Osteoblast (primary cell): ENCODE results near the gene NBEAL1. TPM values are rescaled to one million over a fixed set of nuclear protein-coding genes. Genes with fewer than 3 reads are reported as not detected.
A peak's percentile ranks its signal among the peaks of the same experiment; 100 is the strongest.
"Not testable (repeated sequence)": the region's sequence is repeated elsewhere in the genome, so short reads cannot be mapped to it uniquely, and the experiment has no call there.

Experiments used
- DNase-seq: peaks from one replicate; pipeline ENCODE4 v3.0.0; 2011; ENCODE audit warnings: low spot score, mixed read lengths; ENCODE audit not compliant: insufficient read length; ENCODE audit errors: missing footprints
- H2AFZ ChIP-seq: 2 replicates; pipeline ENCODE4 v1.6.0; 2011; ENCODE audit warnings: mild to moderate bottlenecking, low read length
- H3K27ac ChIP-seq: 2 replicates; pipeline ENCODE4 v1.5.1; 2011; ENCODE audit warnings: mild to moderate bottlenecking, low read depth, low read length, moderate library complexity
- H3K27me3 ChIP-seq: 2 replicates; pipeline ENCODE4 v1.6.0; 2012; ENCODE audit warnings: mild to moderate bottlenecking, control low read depth, inconsistent platforms, low read length, moderate library complexity; ENCODE audit not compliant: insufficient read depth
- H3K36me3 ChIP-seq: 2 replicates; pipeline ENCODE4 v1.5.1; 2011; ENCODE audit warnings: mild to moderate bottlenecking, low read length, control low read depth, moderate library complexity; ENCODE audit not compliant: insufficient read depth
- H3K4me1 ChIP-seq: 2 replicates; pipeline ENCODE4 v1.5.1; 2011; ENCODE audit warnings: mild to moderate bottlenecking, low read length, control low read depth, moderate library complexity; ENCODE audit not compliant: insufficient read depth
- H3K4me2 ChIP-seq: 2 replicates; pipeline ENCODE4 v1.6.0; 2011; ENCODE audit warnings: mild to moderate bottlenecking, low read length; ENCODE audit not compliant: insufficient read depth
- H3K4me3 ChIP-seq: fragments of 200-600 bp; sonication (generic); 3 replicates; pipeline ENCODE4 v1.5.1; 2012; ENCODE audit warnings: mild to moderate bottlenecking, low read length, inconsistent platforms; ENCODE audit not compliant: insufficient read depth
- H3K79me2 ChIP-seq: 2 replicates; pipeline ENCODE4 v1.6.0; 2012; ENCODE audit warnings: mild to moderate bottlenecking, low read length, control low read depth, inconsistent platforms; ENCODE audit not compliant: insufficient read depth
- H3K9me3 ChIP-seq: 2 replicates; pipeline ENCODE4 v1.5.1; 2011; ENCODE audit warnings: low read depth, low read length, control low read depth
- H4K20me1 ChIP-seq: 2 replicates; pipeline ENCODE4 v1.6.0; 2012; ENCODE audit warnings: mild to moderate bottlenecking, low read length, control low read depth; ENCODE audit not compliant: insufficient read depth
- total RNA-seq: library from RNA; depleted of rRNA; stranded (reverse); fragments of >200 nt; gene quantifications from 2 replicates; pipeline ENCODE4 v1.2.3, GENCODE V29; 2012
- TF ChIP-seq, protein P1 (sequence below): IDR thresholded peaks from 2 replicates; pipeline ENCODE4 v1.5.1; 2011; ENCODE audit warnings: mild to moderate bottlenecking, low read depth, low read length, moderate library complexity; ENCODE audit errors: extremely low read depth

The NBEAL1 gene
- total RNA-seq, 1 donor, result 51.8 TPM

GRCh38 chr2:203080447-203081045 is 65.9 kb downstream of the NBEAL1 start:
- H3K36me3 ChIP-seq, result peaks cover 24% of the 10 kb centered on the region
- TF ChIP-seq, protein P1, sequence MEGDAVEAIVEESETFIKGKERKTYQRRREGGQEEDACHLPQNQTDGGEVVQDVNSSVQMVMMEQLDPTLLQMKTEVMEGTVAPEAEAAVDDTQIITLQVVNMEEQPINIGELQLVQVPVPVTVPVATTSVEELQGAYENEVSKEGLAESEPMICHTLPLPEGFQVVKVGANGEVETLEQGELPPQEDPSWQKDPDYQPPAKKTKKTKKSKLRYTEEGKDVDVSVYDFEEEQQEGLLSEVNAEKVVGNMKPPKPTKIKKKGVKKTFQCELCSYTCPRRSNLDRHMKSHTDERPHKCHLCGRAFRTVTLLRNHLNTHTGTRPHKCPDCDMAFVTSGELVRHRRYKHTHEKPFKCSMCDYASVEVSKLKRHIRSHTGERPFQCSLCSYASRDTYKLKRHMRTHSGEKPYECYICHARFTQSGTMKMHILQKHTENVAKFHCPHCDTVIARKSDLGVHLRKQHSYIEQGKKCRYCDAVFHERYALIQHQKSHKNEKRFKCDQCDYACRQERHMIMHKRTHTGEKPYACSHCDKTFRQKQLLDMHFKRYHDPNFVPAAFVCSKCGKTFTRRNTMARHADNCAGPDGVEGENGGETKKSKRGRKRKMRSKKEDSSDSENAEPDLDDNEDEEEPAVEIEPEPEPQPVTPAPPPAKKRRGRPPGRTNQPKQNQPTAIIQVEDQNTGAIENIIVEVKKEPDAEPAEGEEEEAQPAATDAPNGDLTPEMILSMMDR, result no peak
- no peaks in the 10 kb centered on the region for H3K27me3 ChIP-seq
- H3K4me1 ChIP-seq, result no peaks in the 10 kb centered on the region
- H3K4me2 ChIP-seq, result no peak overlapping the region
- H3K79me2 ChIP-seq, result no peaks in the 10 kb centered on the region
- no peaks in the 10 kb centered on the region for H3K9me3 ChIP-seq
- H3K27ac ChIP-seq, result no peak overlapping the region
- no peak for DNase-seq
- H4K20me1 ChIP-seq, result no peaks in the 10 kb centered on the region
- H2AFZ ChIP-seq, result no peak overlapping the region
- no peak overlapping the region for H3K4me3 ChIP-seq

- Histone ChIP-seq H3K4me1 (no peaks in the 10 kb centered on the region), H3K79me2 (no peaks in the 10 kb centered on the region), H3K4me3 (no peak overlapping the region), H2AFZ (no peak overlapping the region), H3K4me2 (no peak overlapping the region), H3K27me3 (no peaks in the 10 kb centered on the region), H3K9me3 (no peaks in the 10 kb centered on the region), H4K20me1 (no peaks in the 10 kb centered on the region), H3K36me3 (peaks cover 22% of the 10 kb centered on the region), H3K27ac (no peak overlapping the region)
- TF ChIP-seq, protein P1, result no peak
- no peak for DNase-seq
These were observed 68.7 kb downstream of the NBEAL1 start for GRCh38 chr2:203083328-203083727.

GRCh38 chr2:203086381-203086780 is 71.7 kb downstream of the NBEAL1 start:
- not testable (repeated sequence) for H3K4me2 ChIP-seq, H3K9me3 ChIP-seq, H3K4me3 ChIP-seq, H3K4me1 ChIP-seq, H2AFZ ChIP-seq, H3K79me2 ChIP-seq, H3K27ac ChIP-seq, DNase-seq, H4K20me1 ChIP-seq, H3K27me3 ChIP-seq
- peaks cover 13% of the 10 kb centered on the region for H3K36me3 ChIP-seq

DNA sequence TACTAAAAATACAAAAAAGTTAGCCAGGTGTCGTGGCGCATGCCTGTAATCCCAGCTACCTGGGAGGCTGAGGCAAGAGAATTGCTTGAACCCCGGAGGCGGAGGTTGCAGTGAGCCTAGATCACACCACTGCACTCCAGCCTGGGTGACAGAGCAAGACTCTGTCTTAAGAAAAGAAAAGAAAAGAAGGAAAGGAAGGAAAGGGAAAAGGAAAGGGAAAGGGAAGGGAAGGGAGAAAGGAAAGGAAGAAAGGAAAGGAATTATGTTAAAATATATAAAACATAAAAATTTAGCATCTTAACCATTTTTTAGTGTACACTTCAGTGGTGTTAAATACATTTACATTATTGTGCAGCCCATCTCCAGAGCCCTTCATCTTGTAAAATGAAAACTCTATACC is 76.0 kb downstream of the NBEAL1 start:
- H3K27ac ChIP-seq, H2AFZ ChIP-seq, H3K36me3 ChIP-seq, H3K4me2 ChIP-seq, DNase-seq, H3K4me1 ChIP-seq, H3K4me3 ChIP-seq, H3K27me3 ChIP-seq, H3K9me3 ChIP-seq, H3K79me2 ChIP-seq, H4K20me1 ChIP-seq: not testable (repeated sequence)

DNA sequence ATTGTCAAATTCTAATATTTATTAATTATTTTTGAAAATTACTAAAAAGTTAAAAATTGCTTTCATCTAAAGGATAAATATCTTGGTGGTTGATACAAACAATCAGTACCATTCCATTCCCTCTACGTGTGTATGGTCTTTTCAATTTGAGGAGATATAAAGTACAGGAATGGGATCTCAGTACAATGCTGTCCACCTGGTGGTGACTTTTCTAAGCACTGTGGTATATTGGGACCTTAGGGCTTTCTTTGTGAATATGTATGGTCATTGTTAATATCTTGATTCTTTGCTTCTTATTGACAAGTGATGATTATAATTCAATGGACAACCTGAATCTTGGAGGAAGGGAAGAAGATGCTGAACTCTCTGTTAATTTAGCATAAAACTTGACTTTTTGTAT is 83.1 kb downstream of the NBEAL1 start:
- Histone ChIP-seq H3K4me1 (no peaks in the 10 kb centered on the region), H4K20me1 (no peaks in the 10 kb centered on the region), H3K4me3 (no peak overlapping the region), H3K9me3 (no peaks in the 10 kb centered on the region), H3K27ac (no peak overlapping the region), H2AFZ (no peak overlapping the region), H3K27me3 (no peaks in the 10 kb centered on the region), H3K36me3 (peaks cover 5% of the 10 kb centered on the region), H3K79me2 (no peaks in the 10 kb centered on the region), H3K4me2 (no peak overlapping the region)
- DNase-seq, result no peak
- TF ChIP-seq, protein P1, result peak; percentile 34

DNA sequence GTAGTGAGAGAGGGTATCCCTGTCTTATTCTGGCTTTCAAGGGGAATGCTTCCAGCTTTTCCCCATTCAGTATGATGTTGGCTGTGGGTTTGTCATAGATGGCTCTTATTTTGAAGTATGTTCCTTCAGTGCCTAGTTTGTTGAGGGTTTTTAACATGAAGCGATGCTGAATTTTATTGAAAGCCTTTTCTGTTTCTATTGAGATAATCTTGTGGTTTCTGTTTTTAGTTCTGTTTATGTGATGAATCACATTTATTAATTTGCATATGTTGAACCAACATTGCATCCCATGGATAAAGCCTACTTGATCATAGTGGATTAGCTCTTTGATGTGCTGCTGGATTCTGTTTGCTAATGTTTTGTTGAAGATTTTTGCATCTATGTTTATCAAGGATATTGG is 87.7 kb downstream of the NBEAL1 start:
- H3K79me2 ChIP-seq, H3K4me2 ChIP-seq, H3K4me1 ChIP-seq, H3K9me3 ChIP-seq, DNase-seq, H3K4me3 ChIP-seq, H2AFZ ChIP-seq, H3K27me3 ChIP-seq, H4K20me1 ChIP-seq, H3K27ac ChIP-seq: not testable (repeated sequence)
- H3K36me3 ChIP-seq, result peaks cover 16% of the 10 kb centered on the region
